ENCODE measurements around the gene GLRX5.
A peak's percentile ranks its signal among the peaks of the same experiment; 100 is the strongest.

GLRX5 gene

DNA sequence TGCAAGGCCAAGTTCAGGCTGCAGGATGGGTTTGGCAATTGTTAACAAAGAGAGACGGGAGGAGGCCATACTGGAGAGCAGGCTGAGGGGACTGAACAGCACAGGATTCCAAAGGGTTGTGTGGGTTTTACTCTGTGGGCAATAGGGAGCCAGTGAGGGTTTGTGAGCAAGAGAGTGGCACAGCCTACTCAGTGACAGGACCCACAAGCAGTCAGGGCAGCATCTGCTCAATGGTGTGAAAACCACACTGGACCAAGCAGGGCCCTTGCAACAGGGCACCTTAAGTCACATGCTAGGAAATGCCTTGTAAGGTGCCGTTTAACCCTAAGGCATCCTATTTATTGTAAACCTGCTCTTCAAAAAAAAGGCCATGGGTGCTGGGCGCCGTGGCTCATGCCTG, 40.4 kb upstream of the GLRX5 start:
- TF ChIP-seq CTCF (IDR thresholded peaks at IDR 0.05; ENCODE audit: low read depth, low read length) = no peak
- H3K4me3 ChIP-seq (ENCODE audit: low read depth, low read length) = no peak overlapping the region
- no peak for DNase-seq (ENCODE audit: low read depth, low spot score)
- in situ Hi-C loops (cut with HindIII; ENCODE audit: low sequenced_read_pairs) = no loop called here

GRCh38 chr14:95495076-95495475, 39.8 kb upstream of the GLRX5 start:
- no peak for TF ChIP-seq CTCF (IDR thresholded peaks at IDR 0.05; ENCODE audit: low read depth, low read length)
- DNase-seq (ENCODE audit: low read depth, low spot score) = no peak
- no peak overlapping the region for H3K4me3 ChIP-seq (ENCODE audit: low read depth, low read length)
- in situ Hi-C loops (cut with HindIII; ENCODE audit: low sequenced_read_pairs) = no loop called here

- in situ Hi-C loops (cut with HindIII; ENCODE audit: low sequenced_read_pairs) = no loop called here
- no peak for TF ChIP-seq CTCF (IDR thresholded peaks at IDR 0.05; ENCODE audit: low read depth, low read length)
- no peak overlapping the region for H3K4me3 ChIP-seq (ENCODE audit: low read depth, low read length)
- DNase-seq (ENCODE audit: low read depth, low spot score) = no peak
Observed at GRCh38 chr14:95495538-95496025, 39.3 kb upstream of the GLRX5 start.

DNA sequence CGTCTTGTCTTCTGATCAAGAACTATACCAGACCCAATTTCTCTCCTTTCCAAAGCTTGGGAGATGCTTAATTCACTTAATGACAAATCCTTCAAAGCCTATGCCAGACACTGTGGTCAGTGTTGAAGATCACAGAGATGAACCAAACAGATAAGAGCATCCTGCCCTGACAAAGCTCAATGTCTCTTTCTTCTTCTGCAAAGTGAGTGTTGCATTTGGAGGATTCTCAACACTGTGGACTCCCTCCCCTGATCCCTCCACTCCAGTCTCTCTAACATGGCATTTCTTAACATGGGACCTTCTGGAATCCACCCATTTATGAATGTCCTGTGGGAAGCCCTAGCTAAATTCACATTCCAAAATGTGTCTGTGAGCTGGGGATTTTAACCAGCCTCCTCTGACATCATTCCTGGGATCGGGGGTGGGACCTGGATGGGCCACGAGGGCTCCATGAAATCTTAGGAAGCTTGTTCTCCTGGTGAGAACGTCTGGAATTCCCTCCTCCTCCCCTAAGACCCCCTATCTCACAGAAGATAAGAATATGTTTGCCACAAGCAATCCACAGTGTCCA, 38.7 kb upstream of the GLRX5 start:
- in situ Hi-C loops (cut with HindIII; ENCODE audit: low sequenced_read_pairs) = no loop called here
- no peak for DNase-seq (ENCODE audit: low read depth, low spot score)
- no peak for TF ChIP-seq CTCF (IDR thresholded peaks at IDR 0.05; ENCODE audit: low read depth, low read length)
- no peak overlapping the region for H3K4me3 ChIP-seq (ENCODE audit: low read depth, low read length)

- no peak for TF ChIP-seq CTCF (IDR thresholded peaks at IDR 0.05; ENCODE audit: low read depth, low read length)
- H3K4me3 ChIP-seq (ENCODE audit: low read depth, low read length) = no peak overlapping the region
- DNase-seq (ENCODE audit: low read depth, low spot score) = peak; percentile 86
- in situ Hi-C loops (cut with HindIII; ENCODE audit: low sequenced_read_pairs) = no loop called here
Observed at GRCh38 chr14:95496690-95497259, 38.1 kb upstream of the GLRX5 start.

- H3K4me3 ChIP-seq (ENCODE audit: low read depth, low read length) = no peak overlapping the region
- no peak for DNase-seq (ENCODE audit: low read depth, low spot score)
- TF ChIP-seq CTCF (IDR thresholded peaks at IDR 0.05; ENCODE audit: low read depth, low read length) = no peak
- in situ Hi-C loops (cut with HindIII; ENCODE audit: low sequenced_read_pairs) = no loop called here
Observed at GRCh38 chr14:95497561-95498011, 37.3 kb upstream of the GLRX5 start.

Measured in astrocyte of the spinal cord (primary cell).